CD4-positive, CD25-positive, alpha-beta regulatory T cell (primary cell): ENCODE results near the gene DPEP1. TPM values are rescaled to one million over a fixed set of nuclear protein-coding genes. Genes with fewer than 3 reads are reported as not detected.

Experiments used
- ATAC-seq, 2 donors: fragments of 150-1000 bp; cut with Tn5 transposase; one replicate each; pipeline ENCODE4 v1.10.0; 2021; ENCODE audit warnings: low read depth in 2 of 2, moderate number of reproducible peaks in 2 of 2, moderate library complexity in 1 of 2
- DNase-seq, 3 donors: peaks; one replicate each; pipeline versions ENCODE4 v3.0.0 to v3.0.0-alpha.2; 2012 to 2022; ENCODE audit warnings: mixed read lengths in 1 of 3
- H3K27ac ChIP-seq: one replicate; pipeline ENCODE4 v1.7.0; 2013; ENCODE audit warnings: mild to moderate bottlenecking, low read length; ENCODE audit not compliant: insufficient read depth, poor library complexity, severe bottlenecking
- H3K27me3 ChIP-seq: one replicate; pipeline ENCODE4 v1.7.0; 2013; ENCODE audit warnings: low read length; ENCODE audit not compliant: control insufficient read depth, insufficient read depth
- H3K36me3 ChIP-seq: one replicate; pipeline ENCODE4 v1.7.0; 2013; ENCODE audit warnings: mild to moderate bottlenecking, low read length, moderate library complexity; ENCODE audit not compliant: control insufficient read depth, insufficient read depth
- H3K4me1 ChIP-seq: 2 replicates; pipeline ENCODE4 v1.7.0; 2013; ENCODE audit warnings: mild to moderate bottlenecking, low read length; ENCODE audit not compliant: insufficient read depth, control insufficient read depth, poor library complexity, severe bottlenecking
- H3K4me3 ChIP-seq: one replicate; pipeline ENCODE4 v1.7.0; 2013; ENCODE audit warnings: low read depth, mild to moderate bottlenecking, low read length, moderate library complexity
- H3K9me3 ChIP-seq, 2 experiments: 1 replicate in 1 of 2; 2 replicates in 1 of 2; pipeline ENCODE4 v1.7.0; 2013; ENCODE audit warnings: low read length in 2 of 2, mild to moderate bottlenecking in 1 of 2, moderate library complexity in 1 of 2; ENCODE audit not compliant: control insufficient read depth in 2 of 2
- H3K27ac Mint-ChIP-seq, 3 donors: one replicate each; pipeline ENCODE4 v1.8.0; 2020 to 2022; ENCODE audit warnings: mild to moderate bottlenecking in 3 of 3, mixed read lengths in 3 of 3, moderate library complexity in 2 of 3
- H3K27me3 Mint-ChIP-seq: one replicate; pipeline ENCODE4 v1.8.0; 2022; ENCODE audit warnings: mild to moderate bottlenecking, mixed read lengths
- H3K36me3 Mint-ChIP-seq: one replicate; pipeline ENCODE4 v1.8.0; 2020; ENCODE audit warnings: mixed read lengths
- H3K4me1 Mint-ChIP-seq, 4 donors: one replicate each; pipeline ENCODE4 v1.8.0; 2020 to 2022; ENCODE audit warnings: mixed read lengths in 4 of 4, mild to moderate bottlenecking in 1 of 4
- H3K4me3 Mint-ChIP-seq, 4 donors: one replicate each; pipeline ENCODE4 v1.8.0; 2020 to 2022; ENCODE audit warnings: mild to moderate bottlenecking in 4 of 4, mixed read lengths in 4 of 4, moderate library complexity in 3 of 4
- H3K9me3 Mint-ChIP-seq, 7 donors: one replicate each; pipeline ENCODE4 v1.8.0; 2020 to 2022; ENCODE audit warnings: mixed read lengths in 7 of 7, mild to moderate bottlenecking in 3 of 7, moderate library complexity in 2 of 7
- polyA plus RNA-seq, 4 donors: library from polyadenylated mRNA; unstranded; fragments of 300-500 nt; fragmentation: Illumina TruSeq; gene quantifications; one replicate each; pipeline ENCODE4 v1.2.3, GENCODE V29; 2021
- total RNA-seq: library from RNA; stranded (reverse); gene quantifications from one replicate; pipeline ENCODE4 v1.2.3, GENCODE V29; 2022

Gene DPEP1
- total and polyA plus RNA-seq, 5 donors from 2014 or later = not detected

DNA sequence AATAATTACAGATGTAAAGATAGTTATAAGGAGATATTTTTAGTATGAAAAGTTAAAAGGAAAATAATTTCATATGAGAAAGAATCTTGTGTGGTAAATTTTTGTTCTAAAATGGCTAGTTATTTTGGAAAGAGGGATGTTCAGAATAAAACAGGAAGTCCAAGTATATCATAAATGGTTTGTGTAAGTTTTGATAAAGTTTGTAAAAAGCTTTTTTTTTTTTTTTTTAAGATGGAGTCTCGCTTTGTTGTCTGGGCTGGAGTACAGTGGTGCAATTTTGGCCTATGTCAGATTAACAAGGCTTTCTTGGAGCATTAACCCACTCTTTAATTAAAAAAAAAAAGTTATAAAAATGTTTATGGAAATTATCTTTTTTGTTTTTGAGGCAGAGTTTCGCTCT lies 64.8 kb downstream of the DPEP1 start:
- Mint-ChIP-seq H3K4me1 (no peaks in the 10 kb centered on the region), H3K9me3 (peaks cover 0 to 2% (median 0%) of the 10 kb centered on the region in 7 donors), H3K4me3 (no peak overlapping the region), H3K36me3 (no peaks in the 10 kb centered on the region), H3K27me3 (no peaks in the 10 kb centered on the region), H3K27ac (no peak overlapping the region)
- no peak for DNase-seq
- Histone ChIP-seq H3K27ac (no peak overlapping the region), H3K27me3 (no peaks in the 10 kb centered on the region), H3K4me1 (no peaks in the 10 kb centered on the region), H3K4me3 (no peak overlapping the region), H3K9me3 (no peaks in the 10 kb centered on the region), H3K36me3 (no peaks in the 10 kb centered on the region)
- no peak for ATAC-seq

- H3K4me1 ChIP-seq = peaks cover 15% of the 10 kb centered on the region
- Mint-ChIP-seq H3K27me3 (no peaks in the 10 kb centered on the region), H3K27ac (peak overlapping the region in 1 of 3 donors; percentile 69), H3K4me3 (peak overlapping the region; percentile 32 to 95 (median 92)), H3K36me3 (peaks cover 10% of the 10 kb centered on the region), H3K9me3 (no peaks in the 10 kb centered on the region), H3K4me1 (peaks cover 0 to 27% (median 6%) of the 10 kb centered on the region in 4 donors)
- no peaks in the 10 kb centered on the region for H3K9me3 ChIP-seq
- H3K27ac ChIP-seq = peak overlapping the region; percentile 86
- H3K27me3 ChIP-seq = no peaks in the 10 kb centered on the region
- H3K4me3 ChIP-seq = no peak overlapping the region
- no peak for ATAC-seq
- DNase-seq = no peak
- H3K36me3 ChIP-seq = peaks cover 10% of the 10 kb centered on the region
These were observed 72.5 kb downstream of the DPEP1 start for GRCh38 chr16:89685916-89686315.

GRCh38 chr16:89686520-89687091 lies 73.2 kb downstream of the DPEP1 start, which contains the start of gene CDK10:
CDK10 (plus strand) TSS chr16:89686689; CDS start chr16:89686711, 22 bp downstream.
- no peaks in the 10 kb centered on the region for H3K9me3 ChIP-seq
- H3K27ac ChIP-seq = peak within 1 kb of the TSS; percentile 86
- peaks cover 0 to 27% (median 6%) of the 10 kb centered on the region in 4 donors for H3K4me1 Mint-ChIP-seq
- H3K4me3 ChIP-seq = peak within 1 kb of the TSS; percentile 65
- peaks cover 15% of the 10 kb centered on the region for H3K4me1 ChIP-seq
- H3K27ac Mint-ChIP-seq = peak within 1 kb of the TSS; percentile 83 to 93 (median 91)
- peaks cover 10% of the 10 kb centered on the region for H3K36me3 Mint-ChIP-seq
- ATAC-seq (peak; percentile 86 to 91), DNase-seq (peak; percentile 85 to 89 (median 86))
- H3K36me3 ChIP-seq = peaks cover 15% of the 10 kb centered on the region
- H3K4me3 Mint-ChIP-seq = peak within 1 kb of the TSS; percentile 92 to 95 (median 94)
- no peaks in the 10 kb centered on the region for H3K27me3 Mint-ChIP-seq
- H3K27me3 ChIP-seq = no peaks in the 10 kb centered on the region
- H3K9me3 Mint-ChIP-seq = no peaks in the 10 kb centered on the region

GRCh38 chr16:89687092-89687940 lies 73.9 kb downstream of the DPEP1 start:
- peaks cover 10% of the 10 kb centered on the region for H3K36me3 Mint-ChIP-seq
- H3K36me3 ChIP-seq = peaks cover 20% of the 10 kb centered on the region
- H3K9me3 Mint-ChIP-seq = no peaks in the 10 kb centered on the region
- no peaks in the 10 kb centered on the region for H3K27me3 ChIP-seq
- H3K4me1 Mint-ChIP-seq = peaks cover 0 to 27% (median 6%) of the 10 kb centered on the region in 4 donors
- H3K27ac Mint-ChIP-seq = peak overlapping the region; percentile 71 to 93 (median 83)
- no peaks in the 10 kb centered on the region for H3K9me3 ChIP-seq
- peaks cover 15% of the 10 kb centered on the region for H3K4me1 ChIP-seq
- H3K27ac ChIP-seq = peak overlapping the region; percentile 86
- peak overlapping the region; percentile 92 to 95 (median 94) for H3K4me3 Mint-ChIP-seq
- DNase-seq (no peak), ATAC-seq (peak in 1 of 2 donors; percentile 19)
- peak overlapping the region; percentile 65 for H3K4me3 ChIP-seq
- no peaks in the 10 kb centered on the region for H3K27me3 Mint-ChIP-seq

Other genes starting within 250 kb of the DPEP1 start
- 323 TPM for gene ANKRD11, start 123.1 kb upstream of the DPEP1 start, total RNA-seq
- gene ANKRD11, start 123.1 kb upstream of the DPEP1 start, polyA plus RNA-seq = 10 to 100 TPM in 3 of 4 donors, 1 to 10 TPM in 1; 8.7 to 19.4 (median 14.3) TPM
- 184 TPM for gene SPG7, start 105.2 kb upstream of the DPEP1 start, total RNA-seq
- 10 to 100 TPM; 34.4 to 41.4 (median 38.1) TPM for gene SPG7, start 105.2 kb upstream of the DPEP1 start, polyA plus RNA-seq
- gene RPL13, start 53.0 kb upstream of the DPEP1 start, total RNA-seq = 3,164 TPM
- 1,000 to 10,000 TPM; 3,297 to 6,519 (median 5,004) TPM for gene RPL13, start 53.0 kb upstream of the DPEP1 start, polyA plus RNA-seq
- gene CPNE7, start 37.9 kb upstream of the DPEP1 start, total RNA-seq = 0.69 TPM
- gene CPNE7, start 37.9 kb upstream of the DPEP1 start, polyA plus RNA-seq = under 1 TPM in 3 of 4 donors, not detected in 1; 0.11 to 0.81 (median 0.48) TPM
- gene CHMP1A, start 44.1 kb downstream of the DPEP1 start, total RNA-seq = 110 TPM
- 100 to 1,000 TPM in 1 of 4 donors, 10 to 100 TPM in 3; 77.5 to 111 (median 87.5) TPM for gene CHMP1A, start 44.1 kb downstream of the DPEP1 start, polyA plus RNA-seq
- 7.1 TPM for gene SPATA33, start 44.2 kb downstream of the DPEP1 start, total RNA-seq
- 1 to 10 TPM; 2.0 to 4.4 (median 3.0) TPM for gene SPATA33, start 44.2 kb downstream of the DPEP1 start, polyA plus RNA-seq
- gene CDK10, start 73.0 kb downstream of the DPEP1 start, total RNA-seq = 97.5 TPM
- 10 to 100 TPM; 20.5 to 28.0 (median 22.8) TPM for gene CDK10, start 73.0 kb downstream of the DPEP1 start, polyA plus RNA-seq
- gene SPATA2L, start 88.1 kb downstream of the DPEP1 start, total RNA-seq = 15.6 TPM
- gene SPATA2L, start 88.1 kb downstream of the DPEP1 start, polyA plus RNA-seq = 1 to 10 TPM; 5.6 to 8.8 (median 8.1) TPM
- gene VPS9D1, start 107.3 kb downstream of the DPEP1 start, total RNA-seq = 22.0 TPM
- under 1 TPM; 0.13 to 0.41 (median 0.34) TPM for gene VPS9D1, start 107.3 kb downstream of the DPEP1 start, polyA plus RNA-seq
- 108 TPM for gene ZNF276, start 107.9 kb downstream of the DPEP1 start, total RNA-seq
- gene ZNF276, start 107.9 kb downstream of the DPEP1 start, polyA plus RNA-seq = 10 to 100 TPM; 15.5 to 20.9 (median 19.7) TPM
- 25.4 TPM for gene FANCA, start 203.0 kb downstream of the DPEP1 start, total RNA-seq
- 10 to 100 TPM in 3 of 4 donors, 1 to 10 TPM in 1; 8.9 to 14.7 (median 12.9) TPM for gene FANCA, start 203.0 kb downstream of the DPEP1 start, polyA plus RNA-seq
- 0.35 TPM for gene SPIRE2, start 214.8 kb downstream of the DPEP1 start, total RNA-seq
- not detected for gene SPIRE2, start 214.8 kb downstream of the DPEP1 start, polyA plus RNA-seq